Nephron (organoid): ENCODE data around the gene ALKAL2.
"Not testable (repeated sequence)": the region's sequence is repeated elsewhere in the genome, so short reads cannot be mapped to it uniquely, and the experiment has no call there.

Experiments used
- H3K27ac Mint-ChIP-seq, 3 experiments: 2 replicates each; pipeline ENCODE4 v1.8.0; 2020; ENCODE audit warnings: mixed read lengths in 3 of 3, mild to moderate bottlenecking in 2 of 3, moderate library complexity in 1 of 3
- H3K27me3 Mint-ChIP-seq: 2 replicates; pipeline ENCODE4 v1.8.0; 2021; ENCODE audit warnings: low read depth, mild to moderate bottlenecking, moderate library complexity, mixed read lengths
- H3K36me3 Mint-ChIP-seq: 2 replicates; pipeline ENCODE4 v1.8.0; 2020; ENCODE audit warnings: low read depth, mixed read lengths
- H3K4me1 Mint-ChIP-seq: 2 replicates; pipeline ENCODE4 v1.8.0; 2020; ENCODE audit warnings: mixed read lengths
- H3K4me3 Mint-ChIP-seq, 3 experiments: 2 replicates each; pipeline ENCODE4 v1.8.0; 2020; ENCODE audit warnings: mild to moderate bottlenecking in 3 of 3, mixed read lengths in 3 of 3, moderate library complexity in 2 of 3
- H3K9me3 Mint-ChIP-seq: 2 replicates; pipeline ENCODE4 v1.8.0; 2020; ENCODE audit warnings: mixed read lengths
- CTCF ChIP-seq, 3 experiments: fragments of 200-600 bp; sonication (generic); IDR thresholded peaks; one replicate each; pipeline ENCODE4 v1.5.0; 2021; ENCODE audit warnings: antibody characterized with exemption in 3 of 3; ENCODE audit not compliant: unreplicated experiment in 3 of 3

Gene ALKAL2

GRCh38 chr2:287911-288757, at the start of gene ALKAL2:
Gene ALKAL2, minus strand, starts transcription at chr2:288091. Its CDS starts 256 bp downstream, at chr2:287835.
- Mint-ChIP-seq H3K4me1 (peaks cover 19% of the 10 kb centered on the region), H3K36me3 (peaks cover 6% of the 10 kb centered on the region), H3K4me3 (peak within 1 kb of the TSS; percentile 72 to 85 (median 79)), H3K9me3 (no peaks in the 10 kb centered on the region), H3K27me3 (peaks cover 75% of the 10 kb centered on the region), H3K27ac (no peak within 1 kb of the TSS)
- TF ChIP-seq CTCF (IDR thresholded peaks at IDR 0.05; ENCODE audit: unreplicated experiment in 3 of 3), result no peak

GRCh38 chr2:336949-337348, 49.1 kb upstream of the ALKAL2 start:
- not testable (repeated sequence) for H3K4me1 Mint-ChIP-seq, H3K4me3 Mint-ChIP-seq, H3K36me3 Mint-ChIP-seq, H3K27me3 Mint-ChIP-seq, H3K27ac Mint-ChIP-seq
- peaks cover 40% of the 10 kb centered on the region for H3K9me3 Mint-ChIP-seq

- H3K9me3 Mint-ChIP-seq, result peaks cover 34% of the 10 kb centered on the region
- TF ChIP-seq CTCF (IDR thresholded peaks at IDR 0.05; ENCODE audit: unreplicated experiment in 3 of 3), result no peak
- no peak overlapping the region for H3K4me3 Mint-ChIP-seq
- H3K4me1 Mint-ChIP-seq, result no peaks in the 10 kb centered on the region
- H3K27me3 Mint-ChIP-seq, result peaks cover 4% of the 10 kb centered on the region
- H3K36me3 Mint-ChIP-seq, result peaks cover 8% of the 10 kb centered on the region
- no peak overlapping the region for H3K27ac Mint-ChIP-seq
Measured at GRCh38 chr2:336360-336759, 48.5 kb upstream of the ALKAL2 start.

GRCh38 chr2:332592-332991, 44.7 kb upstream of the ALKAL2 start:
- H3K27me3 Mint-ChIP-seq, result peaks cover 4% of the 10 kb centered on the region
- no peaks in the 10 kb centered on the region for H3K4me1 Mint-ChIP-seq
- H3K9me3 Mint-ChIP-seq, result peaks cover 32% of the 10 kb centered on the region
- peaks cover 3% of the 10 kb centered on the region for H3K36me3 Mint-ChIP-seq
- no peak overlapping the region for H3K4me3 Mint-ChIP-seq
- no peak overlapping the region for H3K27ac Mint-ChIP-seq
- TF ChIP-seq CTCF (IDR thresholded peaks at IDR 0.05; ENCODE audit: unreplicated experiment in 3 of 3), result no peak

GRCh38 chr2:328761-329160, 40.9 kb upstream of the ALKAL2 start:
- no peak for TF ChIP-seq CTCF (IDR thresholded peaks at IDR 0.05; ENCODE audit: unreplicated experiment in 3 of 3)
- H3K27ac Mint-ChIP-seq, result no peak overlapping the region

GRCh38 chr2:323035-323434, 35.1 kb upstream of the ALKAL2 start:
- TF ChIP-seq CTCF (IDR thresholded peaks at IDR 0.05; ENCODE audit: unreplicated experiment in 3 of 3), result no peak
- H3K27ac Mint-ChIP-seq, result no peak overlapping the region
- no peak overlapping the region for H3K4me3 Mint-ChIP-seq
- peaks cover 5% of the 10 kb centered on the region for H3K4me1 Mint-ChIP-seq
- H3K36me3 Mint-ChIP-seq, result no peaks in the 10 kb centered on the region
- H3K27me3 Mint-ChIP-seq, result peaks cover 13% of the 10 kb centered on the region
- peaks cover 30% of the 10 kb centered on the region for H3K9me3 Mint-ChIP-seq

More at GRCh38 chr2:328761-329160, 40.9 kb upstream of the ALKAL2 start:
- Mint-ChIP-seq H3K4me3 (no peak overlapping the region), H3K9me3 (peaks cover 40% of the 10 kb centered on the region), H3K27me3 (no peaks in the 10 kb centered on the region), H3K36me3 (no peaks in the 10 kb centered on the region), H3K4me1 (no peaks in the 10 kb centered on the region)
